ENCODE data around the gene OR2Y1. TPM values are rescaled to one million over a fixed set of nuclear protein-coding genes. Genes with fewer than 3 reads are reported as not detected.
"Not testable (repeated sequence)": the region's sequence is repeated elsewhere in the genome, so short reads cannot be mapped to it uniquely, and the experiment has no call there.

OR2Y1 gene
- total and polyA plus RNA-seq, 10 donors: not detected

DNA sequence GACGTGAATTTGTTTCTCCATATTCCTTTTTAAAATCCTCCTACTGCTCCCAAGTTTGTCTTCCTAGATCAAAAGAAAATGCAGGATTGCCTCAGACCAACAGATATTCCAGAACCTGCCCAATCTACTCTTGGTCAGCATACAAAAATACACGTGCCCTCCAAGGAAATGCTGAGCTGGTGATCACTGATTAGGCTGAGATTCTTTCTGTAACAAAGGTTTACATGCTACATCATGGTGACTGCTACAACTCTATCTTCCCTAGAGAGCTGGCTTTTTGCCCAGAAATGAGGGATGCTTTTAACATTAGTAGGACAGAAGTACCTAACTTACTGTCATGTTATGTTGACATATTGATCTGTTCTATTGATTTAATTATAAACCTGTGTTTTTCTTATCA is 35.5 kb downstream of the OR2Y1 start:
- Histone ChIP-seq H3K4me3 (no peak overlapping the region), H3K4me1 (no peaks in the 10 kb centered on the region), H3K27ac (no peak overlapping the region), H3K9me3 (peaks cover 0 to 22% (median 12%) of the 10 kb centered on the region in 8 donors), H3K36me3 (no peaks in the 10 kb centered on the region), H3K27me3 (replicated peaks in 1 of 7) (peaks cover 0 to 12% (median 0%) of the 10 kb centered on the region in 7 donors)
- DNase-seq: no peak
- TF ChIP-seq CTCF (IDR thresholded peaks at IDR 0.05 in 8 of 11, conservative IDR thresholded peaks at IDR 0.05 in 3 of 11): no peak
- no peak for TF ChIP-seq POLR2A (IDR thresholded peaks at IDR 0.05)
- TF ChIP-seq POLR2AphosphoS5 (IDR thresholded peaks at IDR 0.05): no peak
- 45 to 73% (median 59%) methylated on average over 2 of the region's 2 CpGs for WGBS, 5 donors
- intact Hi-C loops (cut with DNase I; ENCODE audit: low total_unique reads): no loop called here

- H3K27ac ChIP-seq: no peak overlapping the region
- DNase-seq: no peak
- intact Hi-C loops (cut with DNase I; ENCODE audit: low total_unique reads): no loop called here
- WGBS, 5 donors: 72 to 80% (median 79%) methylated on average over 7 of the region's 7 CpGs
- no peak overlapping the region for H3K4me3 ChIP-seq
- H3K27me3 ChIP-seq (replicated peaks in 1 of 7): peaks cover 0 to 9% (median 0%) of the 10 kb centered on the region in 7 donors
- H3K9me3 ChIP-seq: peaks cover 0 to 22% (median 12%) of the 10 kb centered on the region in 8 donors
- TF ChIP-seq POLR2A (IDR thresholded peaks at IDR 0.05) (no peak), CTCF (IDR thresholded peaks at IDR 0.05 in 8 of 11, conservative IDR thresholded peaks at IDR 0.05 in 3 of 11) (no peak), POLR2AphosphoS5 (IDR thresholded peaks at IDR 0.05) (no peak)
- no peaks in the 10 kb centered on the region for H3K36me3 ChIP-seq
- H3K4me1 ChIP-seq: no peaks in the 10 kb centered on the region
Measured at GRCh38 chr5:180703912-180704311, 35.9 kb downstream of the OR2Y1 start.

DNA sequence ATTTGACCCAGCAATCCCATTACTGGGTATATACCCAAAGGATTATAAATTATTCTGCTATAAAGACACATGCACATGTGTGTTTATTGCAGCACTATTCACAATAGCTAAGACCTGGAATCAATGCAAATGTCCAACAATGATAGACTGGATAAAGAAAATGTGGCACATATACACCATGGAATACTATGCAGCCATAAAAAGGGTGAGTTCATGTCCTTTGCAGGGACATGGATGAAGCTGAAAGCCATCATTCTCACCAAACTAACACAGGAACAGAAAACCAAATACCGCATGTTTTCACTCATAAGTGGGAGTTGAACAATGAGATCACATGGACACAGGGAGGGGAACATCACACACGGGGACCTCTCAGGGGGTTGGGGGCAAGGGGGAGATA is 36.5 kb downstream of the OR2Y1 start:
- H3K4me1 ChIP-seq; H3K4me3 ChIP-seq; intact Hi-C loops (cut with DNase I; ENCODE audit: low total_unique reads); H3K36me3 ChIP-seq; H3K27ac ChIP-seq; DNase-seq; H3K27me3 ChIP-seq (replicated peaks in 1 of 7): not testable (repeated sequence)
- WGBS, 5 donors: 86 to 93% (median 91%) methylated on average over 2 of the region's 2 CpGs
- H3K9me3 ChIP-seq: peaks cover 0 to 22% (median 12%) of the 10 kb centered on the region in 8 donors

DNA sequence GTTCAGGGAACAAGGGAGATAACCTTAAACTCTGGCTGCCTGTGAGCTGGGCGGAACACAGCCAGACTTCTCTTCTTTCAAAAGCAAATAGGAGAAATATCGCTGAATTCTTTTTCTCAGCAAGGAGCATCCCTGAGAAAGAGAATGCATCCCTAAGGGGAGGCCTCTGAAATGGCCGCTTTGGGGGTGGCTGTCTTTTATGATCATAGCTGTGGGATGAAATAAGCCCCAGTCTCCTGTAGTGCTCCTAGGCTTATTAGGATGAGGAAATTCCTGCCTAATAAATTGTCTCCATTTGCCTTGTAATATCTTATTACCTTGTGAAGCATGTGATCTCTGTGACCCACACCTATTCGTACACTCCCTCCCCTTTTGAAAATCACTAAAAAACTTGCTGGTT is 39.4 kb downstream of the OR2Y1 start:
- H3K4me1 ChIP-seq; intact Hi-C loops (cut with DNase I; ENCODE audit: low total_unique reads); H3K27me3 ChIP-seq (replicated peaks in 1 of 7); DNase-seq; H3K4me3 ChIP-seq; H3K36me3 ChIP-seq; H3K27ac ChIP-seq: not testable (repeated sequence)
- 89 to 98% (median 92%) methylated on average over 4 of the region's 4 CpGs for WGBS, 5 donors
- peaks cover 0 to 32% (median 18%) of the 10 kb centered on the region in 8 donors for H3K9me3 ChIP-seq

GRCh38 chr5:180699042-180699441 is 40.8 kb downstream of the OR2Y1 start:
- 66 to 100% (median 90%) methylated on average over 1 of the region's 1 CpG for WGBS, 5 donors
- no peaks in the 10 kb centered on the region for H3K36me3 ChIP-seq
- DNase-seq: no peak
- H3K27ac ChIP-seq: no peak overlapping the region
- no peaks in the 10 kb centered on the region for H3K4me1 ChIP-seq
- H3K4me3 ChIP-seq: no peak overlapping the region
- TF ChIP-seq CTCF (IDR thresholded peaks at IDR 0.05 in 8 of 11, conservative IDR thresholded peaks at IDR 0.05 in 3 of 11): no peak
- TF ChIP-seq POLR2AphosphoS5 (IDR thresholded peaks at IDR 0.05): no peak
- TF ChIP-seq POLR2A (IDR thresholded peaks at IDR 0.05): no peak
- H3K9me3 ChIP-seq: peaks cover 0 to 35% (median 20%) of the 10 kb centered on the region in 8 donors
- intact Hi-C loops (cut with DNase I; ENCODE audit: low total_unique reads): no loop called here
- no peaks in the 10 kb centered on the region for H3K27me3 ChIP-seq (replicated peaks in 1 of 7)

Data from spleen (tissue), 11 donors.